ENCODE measurements around the gene TMEM186.
"Not testable (repeated sequence)": the region's sequence is repeated elsewhere in the genome, so short reads cannot be mapped to it uniquely, and the experiment has no call there.

The TMEM186 gene

GRCh38 chr16:8752706-8753105 is 44.7 kb downstream of the TMEM186 start:
- no peak overlapping the region for H2AFZ ChIP-seq (ENCODE audit: low read depth, low read length)
- H3K27ac ChIP-seq (ENCODE audit: low read length) = no peak overlapping the region
- no peak overlapping the region for H3K9ac ChIP-seq (ENCODE audit: low read length)
- no peaks in the 10 kb centered on the region for H3K36me3 ChIP-seq (replicated peaks; ENCODE audit: low read depth, low read length)
- H3K4me1 ChIP-seq (ENCODE audit: low read length) = no peaks in the 10 kb centered on the region
- no peak for TF ChIP-seq EZH2phosphoT487 (IDR thresholded peaks at IDR 0.05; ENCODE audit: low read depth)
- TF ChIP-seq CTCF (IDR thresholded peaks at IDR 0.05; ENCODE audit: low read depth, low read length) = no peak
- no peaks in the 10 kb centered on the region for H4K20me1 ChIP-seq (ENCODE audit: insufficient read depth, low read length)
- H3K4me2 ChIP-seq (ENCODE audit: low read length) = no peak overlapping the region
- no peaks in the 10 kb centered on the region for H3K79me2 ChIP-seq (ENCODE audit: low read length)
- no peaks in the 10 kb centered on the region for H3K9me3 ChIP-seq (ENCODE audit: insufficient read depth, low read length)
- no peaks in the 10 kb centered on the region for H3K27me3 ChIP-seq (ENCODE audit: low read depth, low read length)
- no peak overlapping the region for H3K4me3 ChIP-seq (ENCODE audit: low read length)

- H3K79me2 ChIP-seq (ENCODE audit: low read length) = no peaks in the 10 kb centered on the region
- no peak overlapping the region for H3K4me3 ChIP-seq (ENCODE audit: low read length)
- no peak overlapping the region for H3K4me2 ChIP-seq (ENCODE audit: low read length)
- no peaks in the 10 kb centered on the region for H3K27me3 ChIP-seq (ENCODE audit: low read depth, low read length)
- no peaks in the 10 kb centered on the region for H3K9me3 ChIP-seq (ENCODE audit: insufficient read depth, low read length)
- H4K20me1 ChIP-seq (ENCODE audit: insufficient read depth, low read length) = no peaks in the 10 kb centered on the region
- H3K9ac ChIP-seq (ENCODE audit: low read length) = no peak overlapping the region
- no peaks in the 10 kb centered on the region for H3K36me3 ChIP-seq (replicated peaks; ENCODE audit: low read depth, low read length)
- H3K4me1 ChIP-seq (ENCODE audit: low read length) = no peaks in the 10 kb centered on the region
- TF ChIP-seq EZH2phosphoT487 (IDR thresholded peaks at IDR 0.05; ENCODE audit: low read depth) (no peak), CTCF (IDR thresholded peaks at IDR 0.05; ENCODE audit: low read depth, low read length) (no peak)
- no peak overlapping the region for H2AFZ ChIP-seq (ENCODE audit: low read depth, low read length)
- no peak overlapping the region for H3K27ac ChIP-seq (ENCODE audit: low read length)
These were observed 45.7 kb downstream of the TMEM186 start for GRCh38 chr16:8751481-8752311.

- not testable (repeated sequence) for H4K20me1 ChIP-seq (ENCODE audit: insufficient read depth, low read length); H3K9ac ChIP-seq (ENCODE audit: low read length); H3K27ac ChIP-seq (ENCODE audit: low read length); H3K27me3 ChIP-seq (ENCODE audit: low read depth, low read length); H3K4me3 ChIP-seq (ENCODE audit: low read length); H2AFZ ChIP-seq (ENCODE audit: low read depth, low read length); H3K4me2 ChIP-seq (ENCODE audit: low read length); H3K4me1 ChIP-seq (ENCODE audit: low read length); H3K79me2 ChIP-seq (ENCODE audit: low read length); H3K9me3 ChIP-seq (ENCODE audit: insufficient read depth, low read length); H3K36me3 ChIP-seq (replicated peaks; ENCODE audit: low read depth, low read length)
These were observed 48.5 kb downstream of the TMEM186 start for GRCh38 chr16:8748944-8749343.
